ENCODE measurements around the gene MIEF1.
A peak's percentile ranks its signal among the peaks of the same experiment; 100 is the strongest.

The MIEF1 gene

GRCh38 chr22:39512026-39512425 is 9.9 kb downstream of the MIEF1 start:
- Histone ChIP-seq H3K79me2 (ENCODE audit: insufficient read depth, low read length) (peaks cover 12% of the 10 kb centered on the region; the same call in 1 of the 2 replicates), H3K36me3 (ENCODE audit: insufficient read depth, low read length) (peaks cover 97% of the 10 kb centered on the region)

GRCh38 chr22:39513791-39514190 is 11.7 kb downstream of the MIEF1 start:
- Histone ChIP-seq H3K9ac (ENCODE audit: low read length) (no peak overlapping the region), H3K79me2 (ENCODE audit: insufficient read depth, low read length) (0 out of 2 replicates have a peak, but pooled peaks cover 7% of the 10 kb centered on the region), H4K20me1 (ENCODE audit: insufficient read depth, low read length) (no peaks in the 10 kb centered on the region), H3K27ac (ENCODE audit: low read depth, low read length, poor library complexity, severe bottlenecking) (no peak overlapping the region), H3K36me3 (ENCODE audit: insufficient read depth, low read length) (peaks cover 93% of the 10 kb centered on the region), H3K27me3 (ENCODE audit: insufficient read depth, low read length) (no peaks in the 10 kb centered on the region), H2AFZ (ENCODE audit: low read length) (no peak overlapping the region), H3K9me3 (ENCODE audit: low read length) (no peaks in the 10 kb centered on the region), H3K9me2 (ENCODE audit: low read depth, low read length) (no peaks in the 10 kb centered on the region), H3K4me1 (ENCODE audit: insufficient read depth, low read length, severe bottlenecking) (peaks cover 16% of the 10 kb centered on the region), H3K4me2 (ENCODE audit: low read length) (no peak overlapping the region), H3F3A (ENCODE audit: insufficient read depth, low read length) (0 out of 2 replicates have a peak, but pooled peaks cover 6% of the 10 kb centered on the region), H3K4me3 (ENCODE audit: low read depth, low read length, poor library complexity, severe bottlenecking) (no peak overlapping the region)
- TF ChIP-seq CTCF (IDR thresholded peaks at IDR 0.05; ENCODE audit: low read length): no peak
- TF ChIP-seq EZH2 (IDR thresholded peaks at IDR 0.05; ENCODE audit: borderline replicate concordance, low read length): no peak

More at GRCh38 chr22:39512026-39512425, 9.9 kb downstream of the MIEF1 start:
- Histone ChIP-seq H3K27me3 (ENCODE audit: insufficient read depth, low read length) (no peaks in the 10 kb centered on the region), H3K27ac (ENCODE audit: low read depth, low read length, poor library complexity, severe bottlenecking) (no peak overlapping the region), H3F3A (ENCODE audit: insufficient read depth, low read length) (no peaks in the 10 kb centered on the region), H3K9me3 (ENCODE audit: low read length) (no peaks in the 10 kb centered on the region), H3K4me2 (ENCODE audit: low read length) (no peak overlapping the region), H2AFZ (ENCODE audit: low read length) (no peak overlapping the region), H3K4me3 (ENCODE audit: low read depth, low read length, poor library complexity, severe bottlenecking) (no peak overlapping the region), H3K4me1 (ENCODE audit: insufficient read depth, low read length, severe bottlenecking) (peaks cover 9% of the 10 kb centered on the region), H3K9ac (ENCODE audit: low read length) (no peak overlapping the region), H4K20me1 (ENCODE audit: insufficient read depth, low read length) (no peaks in the 10 kb centered on the region), H3K9me2 (ENCODE audit: low read depth, low read length) (no peaks in the 10 kb centered on the region)
- TF ChIP-seq CTCF (IDR thresholded peaks at IDR 0.05; ENCODE audit: low read length) (no peak), EZH2 (IDR thresholded peaks at IDR 0.05; ENCODE audit: borderline replicate concordance, low read length) (no peak)

- peaks cover 18% of the 10 kb centered on the region for H3K4me1 ChIP-seq (ENCODE audit: insufficient read depth, low read length, severe bottlenecking)
- H3F3A ChIP-seq (ENCODE audit: insufficient read depth, low read length): 0 out of 2 replicates have a peak, but pooled peaks cover 6% of the 10 kb centered on the region
- no peak overlapping the region for H3K4me2 ChIP-seq (ENCODE audit: low read length)
- no peaks in the 10 kb centered on the region for H4K20me1 ChIP-seq (ENCODE audit: insufficient read depth, low read length)
- no peaks in the 10 kb centered on the region for H3K9me2 ChIP-seq (ENCODE audit: low read depth, low read length)
- H3K79me2 ChIP-seq (ENCODE audit: insufficient read depth, low read length): 0 out of 2 replicates have a peak, but pooled peaks cover under 1% of the 10 kb centered on the region
- H3K27me3 ChIP-seq (ENCODE audit: insufficient read depth, low read length): no peaks in the 10 kb centered on the region
- H3K9ac ChIP-seq (ENCODE audit: low read length): no peak overlapping the region
- no peak overlapping the region for H2AFZ ChIP-seq (ENCODE audit: low read length)
- H3K36me3 ChIP-seq (ENCODE audit: insufficient read depth, low read length): peaks cover 86% of the 10 kb centered on the region
- no peak overlapping the region for H3K27ac ChIP-seq (ENCODE audit: low read depth, low read length, poor library complexity, severe bottlenecking)
- no peak overlapping the region for H3K4me3 ChIP-seq (ENCODE audit: low read depth, low read length, poor library complexity, severe bottlenecking)
- TF ChIP-seq EZH2 (IDR thresholded peaks at IDR 0.05; ENCODE audit: borderline replicate concordance, low read length) (no peak), CTCF (IDR thresholded peaks at IDR 0.05; ENCODE audit: low read length) (peak; percentile 80)
- H3K9me3 ChIP-seq (ENCODE audit: low read length): no peaks in the 10 kb centered on the region
These were observed 12.4 kb downstream of the MIEF1 start for GRCh38 chr22:39514373-39514973.

All from OCI-LY1 (cell line).